Skin epidermis (tissue), 12 donors: ENCODE results near the gene SLX4.

Experiments used
- H3K27ac ChIP-seq, 21 experiments: fragments of 200-600 bp; sonication (generic) in 11 of 21; one replicate each; pipeline ENCODE4 v1.5.0; 2020; ENCODE audit warnings: mild to moderate bottlenecking in 3 of 21, inconsistent platforms in 2 of 21, moderate library complexity in 2 of 21
- H3K4me3 ChIP-seq, 7 experiments: fragments of 200-600 bp; sonication (generic) in 2 of 7; one replicate each; pipeline ENCODE4 v1.5.0; 2020; ENCODE audit warnings: inconsistent platforms in 2 of 7, mild to moderate bottlenecking in 2 of 7, moderate library complexity in 1 of 7

Gene SLX4

GRCh38 chr16:3569851-3570250 lies 41.6 kb downstream of the SLX4 start:
- H3K27ac ChIP-seq: no peak overlapping the region
- H3K4me3 ChIP-seq: no peak overlapping the region

GRCh38 chr16:3566990-3567389 lies 44.4 kb downstream of the SLX4 start:
- no peak overlapping the region for H3K4me3 ChIP-seq
- H3K27ac ChIP-seq: no peak overlapping the region

- H3K4me3 ChIP-seq: no peak overlapping the region
These were observed 46.6 kb downstream of the SLX4 start for GRCh38 chr16:3564889-3565141.

GRCh38 chr16:3564130-3564888 lies 47.1 kb downstream of the SLX4 start:
- H3K4me3 ChIP-seq: no peak overlapping the region
- no peak overlapping the region for H3K27ac ChIP-seq

More at GRCh38 chr16:3564889-3565141, 46.6 kb downstream of the SLX4 start:
- no peak overlapping the region for H3K27ac ChIP-seq

- Histone ChIP-seq H3K4me3 (no peak overlapping the region), H3K27ac (no peak overlapping the region)
These were observed 48.4 kb downstream of the SLX4 start for GRCh38 chr16:3562914-3563480.

- H3K27ac ChIP-seq: no peak overlapping the region
These were observed 49.8 kb downstream of the SLX4 start for GRCh38 chr16:3561626-3562025.

GRCh38 chr16:3554351-3554928 lies 57.0 kb downstream of the SLX4 start:
- H3K27ac ChIP-seq: no peak overlapping the region
- no peak overlapping the region for H3K4me3 ChIP-seq

More at GRCh38 chr16:3561626-3562025, 49.8 kb downstream of the SLX4 start:
- no peak overlapping the region for H3K4me3 ChIP-seq

- Histone ChIP-seq H3K27ac (no peak overlapping the region), H3K4me3 (no peak overlapping the region)
These were observed 58.1 kb downstream of the SLX4 start for GRCh38 chr16:3553138-3553923.

GRCh38 chr16:3550851-3551847 lies 60.3 kb downstream of the SLX4 start:
- H3K27ac ChIP-seq: no peak overlapping the region

GRCh38 chr16:3549906-3550305 lies 61.5 kb downstream of the SLX4 start:
- Histone ChIP-seq H3K4me3 (no peak overlapping the region), H3K27ac (no peak overlapping the region)

More at GRCh38 chr16:3550851-3551847, 60.3 kb downstream of the SLX4 start:
- H3K4me3 ChIP-seq: no peak overlapping the region

GRCh38 chr16:3548859-3549258 lies 62.5 kb downstream of the SLX4 start:
- Histone ChIP-seq H3K27ac (no peak overlapping the region), H3K4me3 (no peak overlapping the region)

- H3K27ac ChIP-seq: no peak overlapping the region
- no peak overlapping the region for H3K4me3 ChIP-seq
These were observed 63.0 kb downstream of the SLX4 start for GRCh38 chr16:3548445-3548844.

- Histone ChIP-seq H3K27ac (no peak overlapping the region), H3K4me3 (no peak overlapping the region)
These were observed 64.3 kb downstream of the SLX4 start for GRCh38 chr16:3546986-3547682.

GRCh38 chr16:3542601-3543373 lies 68.6 kb downstream of the SLX4 start:
- no peak overlapping the region for H3K4me3 ChIP-seq
- no peak overlapping the region for H3K27ac ChIP-seq

GRCh38 chr16:3541527-3542155 lies 69.8 kb downstream of the SLX4 start:
- Histone ChIP-seq H3K4me3 (no peak overlapping the region), H3K27ac (no peak overlapping the region)

GRCh38 chr16:3538222-3538621 lies 73.2 kb downstream of the SLX4 start:
- no peak overlapping the region for H3K4me3 ChIP-seq
- no peak overlapping the region for H3K27ac ChIP-seq

GRCh38 chr16:3536851-3537250 lies 74.6 kb downstream of the SLX4 start:
- H3K27ac ChIP-seq: peak overlapping the region in 2 of 21 experiments; percentile 30 to 54
- no peak overlapping the region for H3K4me3 ChIP-seq

GRCh38 chr16:3536271-3536731 lies 75.1 kb downstream of the SLX4 start:
- Histone ChIP-seq H3K4me3 (no peak overlapping the region), H3K27ac (peak overlapping the region in 2 of 21 experiments; percentile 27 to 54)
